ACC112 (cell line): ENCODE measurements around the gene NSD1.
"Not testable (repeated sequence)": the region's sequence is repeated elsewhere in the genome, so short reads cannot be mapped to it uniquely, and the experiment has no call there.

Source experiments
- H2AFZ ChIP-seq: fragments of 200-600 bp; sonication (generic); one replicate; pipeline ENCODE4 v1.6.0; 2017; ENCODE audit warnings: antibody characterized with exemption, low read length; ENCODE audit not compliant: unreplicated experiment
- H3K27ac ChIP-seq: fragments of 200-600 bp; sonication (generic); 2 replicates; pipeline ENCODE4 v1.5.1; 2014; ENCODE audit warnings: low read depth, mild to moderate bottlenecking, antibody characterized with exemption, low read length, moderate library complexity
- H3K27me3 ChIP-seq: fragments of 200-600 bp; sonication (generic); 2 replicates; pipeline ENCODE4 v1.6.1; 2014; ENCODE audit warnings: mild to moderate bottlenecking, antibody characterized with exemption, low read length, moderate library complexity, mixed read lengths; ENCODE audit not compliant: insufficient read depth
- H3K36me3 ChIP-seq: fragments of 200-600 bp; sonication (generic); 2 replicates; pipeline ENCODE4 v1.6.1; 2016; ENCODE audit warnings: mild to moderate bottlenecking, antibody characterized with exemption, low read length, moderate library complexity, mixed read lengths; ENCODE audit not compliant: insufficient read depth
- H3K4me1 ChIP-seq: fragments of 200-600 bp; sonication (generic); one replicate; pipeline ENCODE4 v1.6.1; 2016; ENCODE audit warnings: low read length, mixed read lengths; ENCODE audit not compliant: insufficient read depth, unreplicated experiment, control insufficient read depth
- H3K4me3 ChIP-seq: fragments of 200-600 bp; sonication (generic); 2 replicates; pipeline ENCODE4 v1.5.1; 2014; ENCODE audit warnings: mild to moderate bottlenecking, low read depth, low read length
- H3K79me2 ChIP-seq: fragments of 200-600 bp; sonication (generic); one replicate; pipeline ENCODE4 v1.6.0; 2016; ENCODE audit warnings: low read length; ENCODE audit not compliant: control insufficient read depth, unreplicated experiment, insufficient read depth

The NSD1 gene

GRCh38 chr5:177146891-177147638 lies 13.5 kb downstream of the NSD1 start:
- Histone ChIP-seq H3K27ac (peak overlapping the region; percentile 45; the same call in 1 of the 2 replicates), H3K36me3 (peaks cover 26% of the 10 kb centered on the region), H3K4me1 (peaks cover 14% of the 10 kb centered on the region), H3K79me2 (peaks cover 63% of the 10 kb centered on the region), H2AFZ (no peak overlapping the region), H3K27me3 (no peaks in the 10 kb centered on the region), H3K4me3 (no peak overlapping the region)

- peaks cover 14% of the 10 kb centered on the region for H3K36me3 ChIP-seq
Measured at GRCh38 chr5:177150061-177150460, 16.5 kb downstream of the NSD1 start.

GRCh38 chr5:177154003-177154643 lies 20.6 kb downstream of the NSD1 start:
- no peak overlapping the region for H3K27ac ChIP-seq
- peaks cover 6% of the 10 kb centered on the region; the same call in 1 of the 2 replicates for H3K36me3 ChIP-seq
- H2AFZ ChIP-seq: no peak overlapping the region

More at GRCh38 chr5:177150061-177150460, 16.5 kb downstream of the NSD1 start:
- not testable (repeated sequence) for H3K27ac ChIP-seq, H3K27me3 ChIP-seq, H3K4me3 ChIP-seq, H2AFZ ChIP-seq
- H3K79me2 ChIP-seq: peaks cover 52% of the 10 kb centered on the region
- peaks cover 14% of the 10 kb centered on the region for H3K4me1 ChIP-seq

GRCh38 chr5:177162379-177162778 lies 28.8 kb downstream of the NSD1 start:
- peaks cover 5% of the 10 kb centered on the region for H3K36me3 ChIP-seq
- no peaks in the 10 kb centered on the region for H3K4me1 ChIP-seq
- no peak overlapping the region for H3K27ac ChIP-seq
- no peak overlapping the region for H3K4me3 ChIP-seq
- H3K27me3 ChIP-seq: no peaks in the 10 kb centered on the region
- peaks cover 38% of the 10 kb centered on the region for H3K79me2 ChIP-seq
- H2AFZ ChIP-seq: no peak overlapping the region

More at GRCh38 chr5:177154003-177154643, 20.6 kb downstream of the NSD1 start:
- Histone ChIP-seq H3K79me2 (peaks cover 46% of the 10 kb centered on the region), H3K4me3 (no peak overlapping the region), H3K4me1 (no peaks in the 10 kb centered on the region), H3K27me3 (no peaks in the 10 kb centered on the region)

GRCh38 chr5:177163500-177163899 lies 29.9 kb downstream of the NSD1 start:
- Histone ChIP-seq H3K4me1 (no peaks in the 10 kb centered on the region), H3K36me3 (peaks cover 12% of the 10 kb centered on the region), H3K79me2 (peaks cover 36% of the 10 kb centered on the region), H3K4me3 (no peak overlapping the region), H2AFZ (no peak overlapping the region), H3K27ac (no peak overlapping the region), H3K27me3 (no peaks in the 10 kb centered on the region)

GRCh38 chr5:177169271-177169670 lies 35.7 kb downstream of the NSD1 start:
- Histone ChIP-seq H3K27me3 (no peaks in the 10 kb centered on the region), H3K79me2 (peaks cover 42% of the 10 kb centered on the region), H3K36me3 (peaks cover 18% of the 10 kb centered on the region), H3K4me1 (no peaks in the 10 kb centered on the region), H3K4me3 (no peak overlapping the region), H2AFZ (no peak overlapping the region), H3K27ac (no peak overlapping the region)

GRCh38 chr5:177171961-177172360 lies 38.4 kb downstream of the NSD1 start:
- peaks cover 12% of the 10 kb centered on the region for H3K36me3 ChIP-seq

GRCh38 chr5:177175336-177175735 lies 41.8 kb downstream of the NSD1 start:
- Histone ChIP-seq H3K4me1 (no peaks in the 10 kb centered on the region), H2AFZ (no peak overlapping the region), H3K27ac (no peak overlapping the region), H3K27me3 (no peaks in the 10 kb centered on the region), H3K4me3 (no peak overlapping the region), H3K79me2 (peaks cover 53% of the 10 kb centered on the region), H3K36me3 (no peaks in the 10 kb centered on the region)

More at GRCh38 chr5:177171961-177172360, 38.4 kb downstream of the NSD1 start:
- no peak overlapping the region for H3K27ac ChIP-seq
- H3K4me3 ChIP-seq: no peak overlapping the region
- H3K79me2 ChIP-seq: peaks cover 51% of the 10 kb centered on the region
- H2AFZ ChIP-seq: no peak overlapping the region
- no peaks in the 10 kb centered on the region for H3K4me1 ChIP-seq
- no peaks in the 10 kb centered on the region for H3K27me3 ChIP-seq

GRCh38 chr5:177176175-177176711 lies 42.7 kb downstream of the NSD1 start:
- no peaks in the 10 kb centered on the region for H3K4me1 ChIP-seq
- peaks cover 53% of the 10 kb centered on the region for H3K79me2 ChIP-seq
- H3K36me3 ChIP-seq: no peaks in the 10 kb centered on the region
- H2AFZ ChIP-seq: no peak overlapping the region
- H3K4me3 ChIP-seq: no peak overlapping the region
- no peak overlapping the region for H3K27ac ChIP-seq
- no peaks in the 10 kb centered on the region for H3K27me3 ChIP-seq

GRCh38 chr5:177177847-177178437 lies 44.4 kb downstream of the NSD1 start:
- not testable (repeated sequence) for H3K27me3 ChIP-seq, H2AFZ ChIP-seq, H3K4me3 ChIP-seq, H3K36me3 ChIP-seq, H3K4me1 ChIP-seq, H3K27ac ChIP-seq
- peaks cover 49% of the 10 kb centered on the region for H3K79me2 ChIP-seq
